DMS153 (cell line): ENCODE measurements around the gene HS3ST3A1.
"Not testable (repeated sequence)": the region's sequence is repeated elsewhere in the genome, so short reads cannot be mapped to it uniquely, and the experiment has no call there.

ENCODE experiments used
- DNase-seq: peaks from one replicate; lab custom pipeline; 2025; lab: John Stamatoyannopoulos, UW

HS3ST3A1 gene

GRCh38 chr17:13575922-13576419 is 25.8 kb downstream of the HS3ST3A1 start:
- DNase-seq, result no peak

- no peak for DNase-seq
Measured at GRCh38 chr17:13575466-13575865, 26.3 kb downstream of the HS3ST3A1 start.

- no peak for DNase-seq
Measured at GRCh38 chr17:13572581-13572980, 29.1 kb downstream of the HS3ST3A1 start.

- DNase-seq, result no peak
Measured at GRCh38 chr17:13569398-13570123, 32.2 kb downstream of the HS3ST3A1 start.

- no peak for DNase-seq
Measured at GRCh38 chr17:13568582-13569397, 32.9 kb downstream of the HS3ST3A1 start.

- no peak for DNase-seq
Measured at GRCh38 chr17:13563866-13564265, 37.9 kb downstream of the HS3ST3A1 start.

- no peak for DNase-seq
Measured at GRCh38 chr17:13562271-13562800, 39.4 kb downstream of the HS3ST3A1 start.

- no peak for DNase-seq
Measured at GRCh38 chr17:13561606-13562270, 40.0 kb downstream of the HS3ST3A1 start.

GRCh38 chr17:13560935-13561334 is 40.8 kb downstream of the HS3ST3A1 start:
- no peak for DNase-seq

GRCh38 chr17:13558588-13558987 is 43.1 kb downstream of the HS3ST3A1 start:
- no peak for DNase-seq

- DNase-seq, result no peak
Measured at GRCh38 chr17:13557077-13557476, 44.7 kb downstream of the HS3ST3A1 start.

- no peak for DNase-seq
Measured at GRCh38 chr17:13554231-13554630, 47.5 kb downstream of the HS3ST3A1 start.

- DNase-seq, result no peak
Measured at GRCh38 chr17:13550291-13550690, 51.4 kb downstream of the HS3ST3A1 start.

- not testable (repeated sequence) for DNase-seq
Measured at GRCh38 chr17:13548576-13548975, 53.2 kb downstream of the HS3ST3A1 start.

- DNase-seq, result no peak
Measured at GRCh38 chr17:13546851-13547250, 54.9 kb downstream of the HS3ST3A1 start.

- no peak for DNase-seq
Measured at GRCh38 chr17:13545941-13546340, 55.8 kb downstream of the HS3ST3A1 start.

- DNase-seq, result no peak
Measured at GRCh38 chr17:13544765-13545164, 57.0 kb downstream of the HS3ST3A1 start.

GRCh38 chr17:13544292-13544691 is 57.4 kb downstream of the HS3ST3A1 start:
- DNase-seq, result no peak

- DNase-seq, result no peak
Measured at GRCh38 chr17:13542636-13543035, 59.1 kb downstream of the HS3ST3A1 start.

- DNase-seq, result no peak
Measured at GRCh38 chr17:13541032-13541480, 60.7 kb downstream of the HS3ST3A1 start.

GRCh38 chr17:13540546-13540945 is 61.2 kb downstream of the HS3ST3A1 start:
- no peak for DNase-seq

GRCh38 chr17:13539421-13539820 is 62.3 kb downstream of the HS3ST3A1 start:
- DNase-seq, result no peak
